ENCODE measurements around the gene HABP2.

Gene HABP2

GRCh38 chr10:113605268-113605978, 52.6 kb downstream of the HABP2 start:
- DNase-seq (ENCODE audit: low read depth): no peak

DNA sequence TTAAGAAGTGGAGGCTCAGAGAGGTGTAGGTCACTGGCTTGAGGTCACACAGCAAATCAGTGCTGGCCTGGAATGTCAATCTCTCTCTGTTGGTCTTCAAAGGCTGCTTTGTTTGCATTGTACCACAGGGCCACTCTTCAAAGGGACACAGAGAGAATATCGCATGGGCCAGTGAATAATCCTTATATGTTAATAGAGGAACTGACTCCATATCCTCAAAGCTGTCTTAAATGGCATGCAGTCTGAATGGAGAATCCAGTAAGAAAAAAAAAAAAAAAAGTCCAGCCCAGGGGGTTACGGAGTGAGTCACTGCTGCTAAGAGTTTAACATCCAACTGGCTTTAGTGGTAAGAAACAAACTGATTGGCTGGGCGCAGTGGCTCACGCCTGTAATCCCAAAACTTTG, 56.9 kb downstream of the HABP2 start:
- no peak for DNase-seq (ENCODE audit: low read depth)

GRCh38 chr10:113610631-113611601, 58.1 kb downstream of the HABP2 start:
- no peak for DNase-seq (ENCODE audit: low read depth)

- DNase-seq (ENCODE audit: low read depth): no peak
These were observed 59.3 kb downstream of the HABP2 start for GRCh38 chr10:113612154-113612553.

- DNase-seq (ENCODE audit: low read depth): no peak
These were observed 60.6 kb downstream of the HABP2 start for GRCh38 chr10:113613427-113613826.

DNA sequence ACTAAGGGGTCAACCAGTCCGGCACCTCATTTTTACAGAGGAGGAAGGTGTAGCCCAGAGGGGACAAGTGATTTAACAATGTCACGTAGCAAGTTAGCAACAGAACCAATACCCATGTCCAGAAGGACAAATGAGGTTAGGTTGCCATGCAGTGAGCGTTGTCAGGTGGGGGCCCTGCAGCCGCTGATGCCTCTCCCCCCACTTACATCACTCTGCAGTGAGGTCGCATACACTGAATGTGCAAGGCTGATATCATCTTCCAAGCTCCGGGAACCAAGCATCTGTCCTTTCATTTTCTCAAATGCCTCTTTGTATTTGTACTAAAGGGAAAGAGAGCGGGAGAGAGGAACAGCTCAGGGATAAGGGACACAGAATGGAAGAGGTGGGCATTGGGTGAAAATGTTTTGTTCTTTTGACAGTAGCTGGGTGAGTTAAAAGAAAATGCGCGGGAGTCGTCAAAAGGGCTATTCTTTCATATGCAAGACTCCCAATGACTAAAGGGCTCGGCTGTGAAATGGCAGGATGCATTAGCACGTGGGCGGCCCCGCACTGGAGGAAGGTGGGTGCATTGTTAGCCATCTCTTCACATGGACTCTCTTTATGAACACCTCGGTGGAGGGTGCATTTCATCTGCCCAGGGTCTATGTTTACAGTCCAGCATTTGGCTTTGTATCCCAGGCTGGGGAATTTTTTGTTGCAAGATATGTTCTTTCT, 61.3 kb downstream of the HABP2 start:
- no peak for DNase-seq (ENCODE audit: low read depth)

DNA sequence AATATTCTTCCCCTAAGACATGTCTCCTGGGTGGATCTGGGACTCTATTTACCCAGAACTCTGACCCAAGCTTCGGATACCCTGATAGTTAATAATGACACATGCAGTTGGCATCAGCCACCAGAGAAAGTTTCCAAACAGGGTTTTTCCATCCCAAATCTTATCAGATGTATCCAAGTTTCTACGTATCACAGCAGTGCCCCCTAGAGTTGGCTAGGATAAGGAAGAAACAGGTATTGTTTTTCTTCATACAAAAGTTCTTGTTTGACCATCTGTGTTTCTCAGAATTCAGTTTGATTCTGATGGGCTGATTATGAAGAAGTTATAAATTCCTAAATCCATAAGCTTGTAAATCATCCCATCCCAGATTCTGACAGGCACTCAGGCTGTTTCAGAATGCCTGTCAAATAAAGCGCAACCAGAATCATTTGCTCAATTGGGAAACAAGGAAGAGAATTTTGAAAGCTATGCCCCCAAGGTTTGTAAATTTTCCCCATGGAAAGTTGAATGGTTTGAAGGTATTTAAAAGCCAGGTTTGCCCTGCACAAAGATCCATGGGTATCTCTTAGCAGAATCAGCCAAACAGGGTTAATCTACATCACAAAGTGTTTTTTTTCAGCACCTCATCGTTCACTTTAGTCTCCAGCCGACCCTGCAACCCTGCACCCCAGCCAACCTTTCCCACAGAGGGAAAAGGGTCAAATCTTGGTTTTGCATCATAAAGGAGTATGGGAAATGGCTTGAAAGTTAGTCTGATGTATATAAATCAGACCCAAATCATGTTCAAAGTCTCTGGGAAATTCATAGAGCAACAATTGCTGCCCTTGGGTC, 63.6 kb downstream of the HABP2 start:
- no peak for DNase-seq (ENCODE audit: low read depth)

GRCh38 chr10:113617086-113617485, 64.2 kb downstream of the HABP2 start:
- DNase-seq (ENCODE audit: low read depth): no peak

GRCh38 chr10:113618338-113618737, 65.5 kb downstream of the HABP2 start:
- no peak for DNase-seq (ENCODE audit: low read depth)

- no peak for DNase-seq (ENCODE audit: low read depth)
These were observed 66.5 kb downstream of the HABP2 start for GRCh38 chr10:113619401-113619800.

DNA sequence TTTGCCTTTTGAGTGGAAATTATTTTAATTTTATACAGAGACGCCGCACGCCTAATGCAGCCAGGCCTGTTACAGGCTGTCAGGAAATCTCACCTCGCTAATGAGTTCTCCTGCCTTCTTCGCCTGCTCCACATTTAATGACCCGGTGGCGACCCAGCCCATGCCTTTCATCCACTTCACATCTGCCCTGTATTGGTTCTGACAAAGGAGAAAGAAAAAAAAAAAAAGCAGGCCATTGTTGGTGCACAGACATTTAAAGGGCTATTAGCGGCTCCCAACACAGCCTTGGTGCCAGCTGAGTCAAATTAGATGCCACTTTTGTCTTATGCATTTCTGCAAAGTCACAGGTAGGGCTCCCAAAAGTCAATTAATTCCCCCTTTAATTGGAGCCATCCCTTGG, 67.7 kb downstream of the HABP2 start:
- no peak for DNase-seq (ENCODE audit: low read depth)

- DNase-seq (ENCODE audit: low read depth): no peak
These were observed 68.1 kb downstream of the HABP2 start for GRCh38 chr10:113620936-113621335.

DNA sequence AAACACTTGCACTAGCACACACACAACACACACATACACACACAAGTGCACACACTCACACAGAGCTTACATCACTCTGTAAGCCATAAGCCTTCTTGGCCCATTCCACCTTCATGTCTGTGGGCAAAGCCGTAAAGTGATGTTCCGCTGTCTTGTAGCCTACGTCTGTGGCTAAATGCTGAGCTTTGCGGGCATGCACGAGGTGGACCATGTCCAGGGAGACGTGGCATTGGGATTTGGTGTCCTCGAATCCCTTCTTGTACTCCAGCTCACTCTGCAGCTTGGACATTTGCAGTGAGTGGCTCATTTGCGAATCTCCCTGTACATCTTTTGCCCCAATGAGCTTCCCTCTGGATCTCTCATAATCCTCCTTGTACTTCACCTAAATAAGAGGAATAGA, 68.9 kb downstream of the HABP2 start:
- DNase-seq (ENCODE audit: low read depth): no peak

DNA sequence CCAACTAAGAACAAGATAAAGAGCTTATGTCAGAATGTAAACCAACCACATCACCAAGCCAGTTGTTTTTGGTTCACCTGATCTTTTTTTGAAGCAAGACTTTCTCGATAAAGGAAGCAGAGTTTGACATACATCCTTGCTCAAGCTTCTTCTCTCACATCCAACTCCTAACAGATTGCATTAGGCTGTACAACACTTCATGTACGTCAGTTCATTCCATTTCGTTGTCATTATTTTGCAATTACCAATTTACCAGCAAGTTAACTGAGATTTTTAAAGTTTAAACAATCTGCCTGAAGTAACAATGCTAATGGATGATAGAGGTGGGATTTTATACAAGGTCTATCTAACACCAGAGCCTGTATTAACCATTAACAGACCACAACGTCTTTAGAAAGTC, 70.0 kb downstream of the HABP2 start:
- DNase-seq (ENCODE audit: low read depth): no peak

DNA sequence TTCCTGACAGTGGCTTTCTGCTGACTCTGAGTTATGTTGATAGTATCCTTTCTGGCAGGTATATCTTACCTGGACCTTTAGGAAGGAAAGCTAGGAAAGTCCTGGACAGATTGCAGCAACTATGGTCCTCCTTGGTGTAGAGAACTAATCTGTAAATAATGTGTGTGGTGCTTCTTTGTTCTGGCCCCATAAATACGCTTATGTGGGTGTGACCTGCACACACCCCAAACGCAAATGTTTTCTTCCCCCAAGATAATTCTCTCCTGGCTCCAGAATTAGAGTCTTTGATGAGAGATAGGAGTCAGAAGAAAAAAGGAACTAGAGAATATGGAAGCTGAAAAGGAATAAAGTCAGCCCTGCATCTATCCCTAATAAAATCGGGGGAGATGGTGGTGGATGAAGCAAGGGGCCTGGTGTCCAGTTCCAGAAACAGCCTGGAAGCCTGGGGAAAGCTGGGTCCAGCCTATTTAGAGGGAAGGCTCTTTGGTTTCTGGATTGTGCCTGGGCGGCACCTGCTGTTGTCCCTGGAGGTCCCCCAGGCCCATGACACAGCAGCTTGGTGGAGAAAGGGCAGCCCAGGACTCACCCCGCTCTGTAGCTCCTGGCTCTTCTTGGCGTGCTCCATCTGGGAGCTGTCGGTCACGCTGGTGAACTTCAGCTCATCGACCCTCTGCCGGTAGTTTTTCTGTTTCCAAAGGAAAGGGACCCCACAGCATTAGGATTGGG, 72.8 kb downstream of the HABP2 start:
- DNase-seq (ENCODE audit: low read depth): no peak

DNA sequence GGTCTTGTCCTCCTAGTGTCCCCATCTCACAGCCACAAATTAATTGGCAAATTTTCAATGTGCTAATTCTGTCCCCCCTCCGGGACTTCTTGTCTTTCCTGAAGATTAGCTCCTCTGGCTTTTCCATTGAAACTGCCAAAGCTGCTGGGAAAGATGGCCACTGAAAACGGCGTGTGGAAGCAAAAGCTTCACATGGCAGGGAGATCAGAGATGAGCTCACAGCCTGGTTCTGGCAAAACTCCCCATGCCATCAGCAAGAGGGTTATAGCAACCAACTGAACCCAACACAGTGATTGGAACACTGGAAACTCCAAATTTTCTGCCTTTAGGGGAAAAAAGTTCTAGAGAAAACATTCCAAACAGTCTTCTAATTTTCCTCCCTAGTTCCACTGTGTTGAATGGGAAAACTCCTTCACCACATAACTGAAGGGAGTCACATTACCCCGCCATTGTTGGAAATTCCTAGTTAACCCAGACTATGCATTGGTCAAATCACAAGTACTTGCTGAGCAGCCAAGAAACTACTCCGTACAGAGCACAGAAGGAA, 74.0 kb downstream of the HABP2 start:
- no peak for DNase-seq (ENCODE audit: low read depth)

DNA sequence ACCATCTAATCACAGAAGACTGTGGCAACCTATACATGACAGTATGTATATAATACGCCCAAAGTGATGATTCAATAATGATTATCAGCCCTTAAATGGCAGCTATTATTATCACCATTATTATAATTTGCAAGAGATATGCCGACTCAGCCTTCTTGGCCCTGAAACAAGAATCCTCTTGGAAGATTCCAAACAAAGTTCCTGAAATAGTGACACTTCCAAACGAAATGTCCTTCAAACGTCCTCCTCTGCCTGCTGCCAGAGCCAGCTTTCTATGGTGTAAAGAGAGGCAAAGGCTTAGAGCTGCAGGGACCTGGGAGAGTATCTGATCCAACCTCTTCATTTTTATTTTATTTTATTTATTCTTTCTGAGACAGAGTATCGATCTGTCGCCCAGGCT, 75.0 kb downstream of the HABP2 start:
- DNase-seq (ENCODE audit: low read depth): no peak

DNA sequence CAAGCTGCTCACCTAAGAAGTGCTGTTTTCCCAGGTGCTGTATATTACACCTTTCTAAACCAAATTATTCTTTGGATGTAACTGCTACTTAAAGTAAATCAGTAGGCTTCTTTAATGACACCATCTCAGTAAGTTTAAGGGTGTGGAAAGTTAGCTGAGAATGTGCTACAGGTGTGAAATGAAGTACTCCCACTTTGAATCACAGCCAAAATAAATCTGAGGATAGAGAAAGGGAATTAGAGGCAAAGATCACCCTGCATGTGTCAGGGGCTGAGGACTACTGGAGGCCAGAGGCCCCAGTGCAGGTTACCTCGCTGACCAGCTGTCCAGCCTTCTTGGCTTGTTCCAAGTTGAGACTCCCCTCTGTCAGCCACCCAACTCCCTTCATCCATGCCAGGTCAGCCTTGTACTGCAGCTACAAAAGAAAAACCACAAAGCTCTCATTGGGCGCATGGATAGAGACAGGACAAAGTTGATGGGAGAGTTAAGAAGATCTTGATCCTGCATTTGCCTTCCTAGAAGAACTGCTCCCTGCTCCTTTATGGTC, 75.8 kb downstream of the HABP2 start:
- DNase-seq (ENCODE audit: low read depth): no peak

DNA sequence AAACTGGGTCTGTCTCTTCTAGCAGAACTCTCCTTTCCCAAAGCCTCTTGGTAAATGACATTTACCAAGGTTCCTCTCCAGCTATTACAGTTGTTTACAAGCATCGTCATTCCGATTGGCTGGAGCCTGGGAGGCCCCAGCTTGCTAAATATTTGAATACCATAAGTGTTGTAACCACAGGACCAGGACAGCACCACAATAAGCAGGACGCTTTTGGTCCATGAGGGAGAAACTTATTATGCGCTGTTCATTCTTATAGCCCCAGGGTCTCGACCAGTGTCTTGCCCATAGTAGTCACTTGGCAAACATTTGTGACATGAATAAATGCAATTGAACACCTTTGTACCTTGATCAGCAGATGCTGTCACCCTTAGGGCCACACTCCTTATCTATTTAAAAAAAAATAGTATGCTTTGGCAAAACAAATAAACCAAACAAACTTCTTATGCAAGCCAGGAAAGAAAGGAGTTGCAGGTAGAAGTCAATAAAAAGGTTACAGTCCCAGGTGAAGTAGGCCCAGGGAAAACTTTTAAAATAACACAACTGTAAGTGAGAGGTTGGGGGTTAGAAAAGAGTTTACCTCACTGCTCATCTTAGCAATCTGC, 78.2 kb downstream of the HABP2 start:
- DNase-seq (ENCODE audit: low read depth): no peak

Data from HS-27A (cell line).